Measurements from ENCODE around the gene YWHAQ.

DNA sequence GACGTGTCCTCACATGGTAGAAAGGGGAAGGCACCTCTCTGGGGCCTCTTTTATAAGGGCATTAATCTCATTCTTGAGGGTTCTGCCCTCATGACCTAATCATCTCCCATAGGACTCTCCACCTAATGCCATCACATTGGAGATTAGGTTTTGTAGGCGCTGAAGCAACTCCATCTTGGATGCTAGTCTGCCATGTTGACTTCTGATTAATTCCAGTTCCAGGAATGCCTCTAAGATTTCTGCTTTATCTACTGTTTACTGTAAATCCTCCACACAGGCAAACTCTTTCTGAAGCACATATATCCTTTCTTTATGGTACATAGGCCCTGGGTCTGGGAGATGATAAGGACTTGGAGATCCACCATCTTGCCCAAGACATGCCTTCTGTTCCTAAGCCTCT, 49.3 kb upstream of the YWHAQ start:
- TF ChIP-seq, protein P1, sequence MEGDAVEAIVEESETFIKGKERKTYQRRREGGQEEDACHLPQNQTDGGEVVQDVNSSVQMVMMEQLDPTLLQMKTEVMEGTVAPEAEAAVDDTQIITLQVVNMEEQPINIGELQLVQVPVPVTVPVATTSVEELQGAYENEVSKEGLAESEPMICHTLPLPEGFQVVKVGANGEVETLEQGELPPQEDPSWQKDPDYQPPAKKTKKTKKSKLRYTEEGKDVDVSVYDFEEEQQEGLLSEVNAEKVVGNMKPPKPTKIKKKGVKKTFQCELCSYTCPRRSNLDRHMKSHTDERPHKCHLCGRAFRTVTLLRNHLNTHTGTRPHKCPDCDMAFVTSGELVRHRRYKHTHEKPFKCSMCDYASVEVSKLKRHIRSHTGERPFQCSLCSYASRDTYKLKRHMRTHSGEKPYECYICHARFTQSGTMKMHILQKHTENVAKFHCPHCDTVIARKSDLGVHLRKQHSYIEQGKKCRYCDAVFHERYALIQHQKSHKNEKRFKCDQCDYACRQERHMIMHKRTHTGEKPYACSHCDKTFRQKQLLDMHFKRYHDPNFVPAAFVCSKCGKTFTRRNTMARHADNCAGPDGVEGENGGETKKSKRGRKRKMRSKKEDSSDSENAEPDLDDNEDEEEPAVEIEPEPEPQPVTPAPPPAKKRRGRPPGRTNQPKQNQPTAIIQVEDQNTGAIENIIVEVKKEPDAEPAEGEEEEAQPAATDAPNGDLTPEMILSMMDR (IDR thresholded peaks at IDR 0.05), result no peak
- no peak for TF ChIP-seq EZH2 (IDR thresholded peaks at IDR 0.05; ENCODE audit: borderline replicate concordance, insufficient read depth, low read depth, low read length, poor library complexity, severe bottlenecking)

All from B cell (primary cell).